GM23338 (cell line): ENCODE data around the gene IQCC. TPM values are rescaled to one million over a fixed set of nuclear protein-coding genes. Genes with fewer than 3 reads are reported as not detected.

Source experiments
- ATAC-seq: fragments of 200-7000 bp; cut with Tn5 transposase; 3 replicates; pipeline ENCODE4 v1.9.1; 2020
- DNase-seq: peaks from one replicate; pipeline ENCODE4 v3.0.0-alpha.2; 2015; ENCODE audit warnings: low spot score
- H2AFZ ChIP-seq: fragments of 200-600 bp; sonication (generic); 2 replicates; pipeline ENCODE4 v1.8.0; 2016; ENCODE audit warnings: antibody characterized with exemption, mild to moderate bottlenecking, moderate library complexity
- H3F3A ChIP-seq: fragments of 200-600 bp; sonication (generic); replicated peaks from 2 replicates; pipeline ENCODE4 v1.8.0; 2017; ENCODE audit warnings: antibody characterized with exemption, mixed run types, low read depth
- H3K27ac ChIP-seq: fragments of 200-600 bp; sonication (generic); 2 replicates; pipeline ENCODE4 v1.6.1; 2016; ENCODE audit warnings: low read depth
- H3K27me3 ChIP-seq: fragments of 200-600 bp; sonication (generic); 2 replicates; pipeline ENCODE4 v1.8.0; 2016; ENCODE audit warnings: mild to moderate bottlenecking, mixed run types, moderate library complexity; ENCODE audit not compliant: insufficient read depth
- H3K36me3 ChIP-seq: fragments of 200-600 bp; sonication (generic); 2 replicates; pipeline ENCODE4 v1.8.0; 2016; ENCODE audit warnings: mild to moderate bottlenecking; ENCODE audit not compliant: insufficient read depth
- H3K4me1 ChIP-seq: fragments of 200-600 bp; sonication (generic); 2 replicates; pipeline ENCODE4 v1.8.0; 2016; ENCODE audit warnings: mild to moderate bottlenecking, moderate library complexity; ENCODE audit not compliant: insufficient read depth
- H3K4me2 ChIP-seq: fragments of 200-600 bp; sonication (generic); 2 replicates; pipeline ENCODE4 v1.7.1; 2017; ENCODE audit warnings: mixed run types
- H3K4me3 ChIP-seq: fragments of 200-600 bp; sonication (generic); 2 replicates; pipeline ENCODE4 v1.6.1; 2016; ENCODE audit warnings: mixed run types
- H3K79me2 ChIP-seq: fragments of 200-600 bp; sonication (generic); replicated peaks from 2 replicates; pipeline ENCODE4 v1.8.0; 2017; ENCODE audit warnings: mild to moderate bottlenecking; ENCODE audit not compliant: insufficient read depth
- H3K9me2 ChIP-seq: fragments of 200-600 bp; sonication (generic); 2 replicates; pipeline ENCODE4 v1.8.0; 2017; ENCODE audit not compliant: insufficient read depth
- H4K20me1 ChIP-seq: fragments of 200-600 bp; sonication (generic); replicated peaks from 2 replicates; pipeline ENCODE4 v1.8.0; 2017; ENCODE audit warnings: mild to moderate bottlenecking; ENCODE audit not compliant: insufficient read depth
- H3K27ac Mint-ChIP-seq: 2 replicates; pipeline ENCODE4 v1.8.0; 2020; ENCODE audit warnings: inconsistent platforms, mild to moderate bottlenecking, moderate library complexity, mixed read lengths
- H3K27me3 Mint-ChIP-seq: 3 replicates; pipeline ENCODE4 v1.8.0; 2022; ENCODE audit warnings: low read depth, mild to moderate bottlenecking, moderate library complexity, mixed read lengths, inconsistent platforms; ENCODE audit not compliant: insufficient read depth, poor library complexity
- H3K36me3 Mint-ChIP-seq: 3 replicates; pipeline ENCODE4 v1.8.0; 2021; ENCODE audit warnings: low read depth, mild to moderate bottlenecking, inconsistent platforms, moderate library complexity, mixed read lengths
- H3K4me1 Mint-ChIP-seq: 3 replicates; pipeline ENCODE4 v1.8.0; 2020; ENCODE audit warnings: mild to moderate bottlenecking, inconsistent platforms, mixed read lengths
- H3K4me3 Mint-ChIP-seq: 3 replicates; pipeline ENCODE4 v1.8.0; 2021; ENCODE audit warnings: moderate library complexity, mild to moderate bottlenecking, inconsistent platforms, mixed read lengths
- H3K9me3 Mint-ChIP-seq: 3 replicates; pipeline ENCODE4 v1.8.0; 2020; ENCODE audit warnings: moderate library complexity, mild to moderate bottlenecking, inconsistent platforms, mixed read lengths
- CREB1 ChIP-seq: fragments of 250-450 bp; sonication (Bioruptor Pico); IDR thresholded peaks from 2 replicates; pipeline ENCODE4 v1.5.0; 2020; ENCODE audit warnings: low read depth, mild to moderate bottlenecking, moderate library complexity
- CTCF ChIP-seq, 2 experiments: fragments of 200-600 bp in 1 of 2; sonication (generic) in 1 of 2; conservative IDR thresholded peaks; 2 replicates each; pipeline versions ENCODE4 v1.5.1 to v1.6.1; 2016 to 2017; ENCODE audit warnings: antibody characterized with exemption in 2 of 2, low read depth in 2 of 2, mild to moderate bottlenecking in 2 of 2, moderate library complexity in 1 of 2
- ETS1 ChIP-seq: IDR thresholded peaks from 2 replicates; pipeline ENCODE4 v1.6.1; 2016; ENCODE audit warnings: antibody characterized with exemption
- EZH2 ChIP-seq: fragments of 200-600 bp; sonication (generic); IDR thresholded peaks from one replicate; pipeline ENCODE4 v1.8.0; 2017; ENCODE audit warnings: antibody characterized with exemption, mild to moderate bottlenecking, low read depth; ENCODE audit not compliant: unreplicated experiment
- EZH2phosphoT487 ChIP-seq: fragments of 200-600 bp; sonication (generic); IDR thresholded peaks from one replicate; pipeline ENCODE4 v1.8.1; 2018; ENCODE audit warnings: antibody characterized with exemption; ENCODE audit not compliant: unreplicated experiment
- JUNB ChIP-seq: IDR thresholded peaks from one replicate; pipeline ENCODE4 v1.6.1; 2016; ENCODE audit warnings: antibody characterized with exemption; ENCODE audit not compliant: unreplicated experiment
- NANOG ChIP-seq: IDR thresholded peaks from 2 replicates; pipeline ENCODE4 v1.6.1; 2016; ENCODE audit warnings: antibody characterized with exemption, borderline replicate concordance
- POLR2AphosphoS5 ChIP-seq: IDR thresholded peaks from 2 replicates; pipeline ENCODE4 v1.6.1; 2016; ENCODE audit warnings: antibody characterized with exemption, low read depth
- REST ChIP-seq: IDR thresholded peaks from one replicate; pipeline ENCODE4 v1.6.1; 2018; ENCODE audit warnings: antibody characterized with exemption; ENCODE audit not compliant: unreplicated experiment
- STAT1 ChIP-seq: IDR thresholded peaks from one replicate; pipeline ENCODE4 v1.6.1; 2016; ENCODE audit warnings: antibody characterized with exemption; ENCODE audit not compliant: unreplicated experiment
- ZNF114 ChIP-seq: fragments of 250-450 bp; sonication (Bioruptor Pico); IDR thresholded peaks from 2 replicates; pipeline ENCODE4 v1.5.0; 2020; ENCODE audit warnings: mild to moderate bottlenecking, moderate library complexity
- ZNF331 ChIP-seq: fragments of 250-450 bp; sonication (Bioruptor Pico); IDR thresholded peaks from 2 replicates; pipeline ENCODE4 v1.5.0; 2020; ENCODE audit warnings: low read depth, mild to moderate bottlenecking, moderate library complexity
- polyA plus RNA-seq: library from polyadenylated mRNA; unstranded; fragments of >200 nt; fragmentation: Nextera tagmentation; extraction: Ambion mirVana; gene quantifications from 2 replicates; pipeline ENCODE4 v1.2.1, GENCODE V29; 2016
- total RNA-seq: library from RNA; depleted of rRNA; stranded (reverse); fragments of >200 nt; shearing (Covaris generic); gene quantifications from 2 replicates; pipeline ENCODE4 v1.2.3, GENCODE V29; 2014
- TF ChIP-seq, protein P1 (sequence below): fragments of 250-450 bp; sonication (Bioruptor Pico); IDR thresholded peaks from 2 replicates; pipeline ENCODE4 v1.5.0; 2020; ENCODE audit warnings: mild to moderate bottlenecking, moderate library complexity

Gene IQCC
- total and polyA plus RNA-seq, 2 experiments from 2014 or later = 1.7 to 3.5 TPM

DNA sequence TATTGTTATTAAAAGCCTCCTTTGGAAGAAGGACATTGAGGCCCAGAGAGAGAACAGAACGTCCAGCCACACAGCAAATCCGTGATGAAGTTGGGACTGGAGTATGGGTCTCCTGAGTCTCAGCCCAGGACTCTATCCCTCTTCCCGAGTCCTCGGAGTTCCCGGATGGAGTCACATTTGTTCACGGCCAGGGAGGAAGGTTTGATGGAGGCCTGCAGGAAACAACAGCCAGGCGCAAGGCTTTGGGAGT, 26.4 kb upstream of the IQCC start:
- peak overlapping the region; percentile 97 for H3K4me2 ChIP-seq
- H3K9me2 ChIP-seq = no peaks in the 10 kb centered on the region
- Mint-ChIP-seq H3K36me3 (peaks cover 38% of the 10 kb centered on the region), H3K4me1 (peaks cover 36% of the 10 kb centered on the region), H3K4me3 (peak overlapping the region; percentile 95), H3K27ac (peak overlapping the region; percentile 89), H3K9me3 (no peaks in the 10 kb centered on the region), H3K27me3 (peaks cover 14% of the 10 kb centered on the region)
- ATAC-seq = peak; percentile 28
- DNase-seq = no peak
- peaks cover 34% of the 10 kb centered on the region for H3F3A ChIP-seq
- H3K27me3 ChIP-seq = no peaks in the 10 kb centered on the region
- peaks cover 30% of the 10 kb centered on the region for H3K4me1 ChIP-seq
- H3K4me3 ChIP-seq = peak overlapping the region; percentile 93
- peaks cover 36% of the 10 kb centered on the region for H3K79me2 ChIP-seq
- peak overlapping the region; percentile 96 for H3K27ac ChIP-seq
- peak overlapping the region; percentile 94 for H2AFZ ChIP-seq
- peaks cover 20% of the 10 kb centered on the region for H4K20me1 ChIP-seq
- TF ChIP-seq ZNF331 (no peak), POLR2AphosphoS5 (no peak), ZNF114 (CRISPR knock-in tag) (no peak), STAT1 (no peak), EZH2phosphoT487 (no peak), CTCF (conservative IDR thresholded peaks at IDR 0.05; ENCODE audit: low read depth in 2 of 2) (no peak), CREB1 (CRISPR knock-in tag) (no peak), JUNB (no peak), NANOG (no peak), ETS1 (no peak), EZH2 (no peak), REST (no peak)
- TF ChIP-seq, protein P1, sequence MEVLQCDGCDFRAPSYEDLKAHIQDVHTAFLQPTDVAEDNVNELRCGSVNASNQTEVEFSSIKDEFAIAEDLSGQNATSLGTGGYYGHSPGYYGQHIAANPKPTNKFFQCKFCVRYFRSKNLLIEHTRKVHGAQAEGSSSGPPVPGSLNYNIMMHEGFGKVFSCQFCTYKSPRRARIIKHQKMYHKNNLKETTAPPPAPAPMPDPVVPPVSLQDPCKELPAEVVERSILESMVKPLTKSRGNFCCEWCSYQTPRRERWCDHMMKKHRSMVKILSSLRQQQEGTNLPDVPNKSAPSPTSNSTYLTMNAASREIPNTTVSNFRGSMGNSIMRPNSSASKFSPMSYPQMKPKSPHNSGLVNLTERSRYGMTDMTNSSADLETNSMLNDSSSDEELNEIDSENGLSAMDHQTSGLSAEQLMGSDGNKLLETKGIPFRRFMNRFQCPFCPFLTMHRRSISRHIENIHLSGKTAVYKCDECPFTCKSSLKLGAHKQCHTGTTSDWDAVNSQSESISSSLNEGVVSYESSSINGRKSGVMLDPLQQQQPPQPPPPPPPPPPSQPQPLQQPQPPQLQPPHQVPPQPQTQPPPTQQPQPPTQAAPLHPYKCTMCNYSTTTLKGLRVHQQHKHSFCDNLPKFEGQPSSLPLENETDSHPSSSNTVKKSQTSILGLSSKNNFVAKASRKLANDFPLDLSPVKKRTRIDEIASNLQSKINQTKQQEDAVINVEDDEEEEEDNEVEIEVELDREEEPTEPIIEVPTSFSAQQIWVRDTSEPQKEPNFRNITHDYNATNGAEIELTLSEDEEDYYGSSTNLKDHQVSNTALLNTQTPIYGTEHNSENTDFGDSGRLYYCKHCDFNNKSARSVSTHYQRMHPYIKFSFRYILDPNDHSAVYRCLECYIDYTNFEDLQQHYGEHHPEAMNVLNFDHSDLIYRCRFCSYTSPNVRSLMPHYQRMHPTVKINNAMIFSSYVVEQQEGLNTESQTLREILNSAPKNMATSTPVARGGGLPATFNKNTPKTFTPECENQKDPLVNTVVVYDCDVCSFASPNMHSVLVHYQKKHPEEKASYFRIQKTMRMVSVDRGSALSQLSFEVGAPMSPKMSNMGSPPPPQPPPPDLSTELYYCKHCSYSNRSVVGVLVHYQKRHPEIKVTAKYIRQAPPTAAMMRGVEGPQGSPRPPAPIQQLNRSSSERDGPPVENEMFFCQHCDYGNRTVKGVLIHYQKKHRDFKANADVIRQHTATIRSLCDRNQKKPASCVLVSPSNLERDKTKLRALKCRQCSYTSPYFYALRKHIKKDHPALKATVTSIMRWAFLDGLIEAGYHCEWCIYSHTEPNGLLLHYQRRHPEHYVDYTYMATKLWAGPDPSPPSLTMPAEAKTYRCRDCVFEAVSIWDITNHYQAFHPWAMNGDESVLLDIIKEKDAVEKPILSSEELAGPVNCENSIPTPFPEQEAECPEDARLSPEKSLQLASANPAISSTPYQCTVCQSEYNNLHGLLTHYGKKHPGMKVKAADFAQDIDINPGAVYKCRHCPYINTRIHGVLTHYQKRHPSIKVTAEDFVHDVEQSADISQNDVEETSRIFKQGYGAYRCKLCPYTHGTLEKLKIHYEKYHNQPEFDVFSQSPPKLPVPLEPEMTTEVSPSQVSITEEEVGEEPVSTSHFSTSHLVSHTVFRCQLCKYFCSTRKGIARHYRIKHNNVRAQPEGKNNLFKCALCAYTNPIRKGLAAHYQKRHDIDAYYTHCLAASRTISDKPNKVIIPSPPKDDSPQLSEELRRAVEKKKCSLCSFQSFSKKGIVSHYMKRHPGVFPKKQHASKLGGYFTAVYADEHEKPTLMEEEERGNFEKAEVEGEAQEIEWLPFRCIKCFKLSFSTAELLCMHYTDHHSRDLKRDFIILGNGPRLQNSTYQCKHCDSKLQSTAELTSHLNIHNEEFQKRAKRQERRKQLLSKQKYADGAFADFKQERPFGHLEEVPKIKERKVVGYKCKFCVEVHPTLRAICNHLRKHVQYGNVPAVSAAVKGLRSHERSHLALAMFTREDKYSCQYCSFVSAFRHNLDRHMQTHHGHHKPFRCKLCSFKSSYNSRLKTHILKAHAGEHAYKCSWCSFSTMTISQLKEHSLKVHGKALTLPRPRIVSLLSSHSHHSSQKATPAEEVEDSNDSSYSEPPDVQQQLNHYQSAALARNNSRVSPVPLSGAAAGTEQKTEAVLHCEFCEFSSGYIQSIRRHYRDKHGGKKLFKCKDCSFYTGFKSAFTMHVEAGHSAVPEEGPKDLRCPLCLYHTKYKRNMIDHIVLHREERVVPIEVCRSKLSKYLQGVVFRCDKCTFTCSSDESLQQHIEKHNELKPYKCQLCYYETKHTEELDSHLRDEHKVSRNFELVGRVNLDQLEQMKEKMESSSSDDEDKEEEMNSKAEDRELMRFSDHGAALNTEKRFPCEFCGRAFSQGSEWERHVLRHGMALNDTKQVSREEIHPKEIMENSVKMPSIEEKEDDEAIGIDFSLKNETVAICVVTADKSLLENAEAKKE (CRISPR knock-in tag) = no peak
- H3K36me3 ChIP-seq = peaks cover 12% of the 10 kb centered on the region
